BLaER1 treated with 17β-estradiol and CSF1 and Interleukin-3, amounts not matched to agents 10 nM and 100 nM (cell line): ENCODE data around the gene FLOT2.
A peak's percentile ranks its signal among the peaks of the same experiment; 100 is the strongest.

Experiments used
- H3K27ac ChIP-seq, 11 experiments: shearing (Covaris generic); formaldehyde crosslinking; 2 replicates each; pipeline ENCODE4 v1.8.1; 2022
- H3K27me3 ChIP-seq, 11 experiments: shearing (Covaris generic); formaldehyde crosslinking; 2 replicates each; pipeline ENCODE4 v1.8.1; 2022
- H3K36me3 ChIP-seq, 11 experiments: shearing (Covaris generic); formaldehyde crosslinking; 2 replicates each; pipeline ENCODE4 v1.8.1; 2022
- H3K4me1 ChIP-seq, 10 experiments: shearing (Covaris generic); formaldehyde crosslinking; 2 replicates each; pipeline ENCODE4 v1.8.1; 2022
- H3K4me2 ChIP-seq, 11 experiments: shearing (Covaris generic); formaldehyde crosslinking; 2 replicates each; pipeline ENCODE4 v1.8.1; 2022
- H3K4me3 ChIP-seq, 10 experiments: shearing (Covaris generic); formaldehyde crosslinking; 2 replicates each; pipeline ENCODE4 v1.8.1; 2022
- H3K9ac ChIP-seq, 11 experiments: shearing (Covaris generic); formaldehyde crosslinking; 2 replicates each; pipeline ENCODE4 v1.8.1; 2022
- H3K9me3 ChIP-seq, 11 experiments: shearing (Covaris generic); formaldehyde crosslinking; replicated peaks in 1 of 11; 2 replicates each; pipeline ENCODE4 v1.8.1; 2022
- H4K20me1 ChIP-seq, 11 experiments: shearing (Covaris generic); formaldehyde crosslinking; 2 replicates each; pipeline ENCODE4 v1.8.1; 2022
- Cebpa-rat ChIP-seq, 11 experiments: shearing (Covaris generic); IDR thresholded peaks; 2 replicates each; pipeline ENCODE4 v1.8.1; 2022

Gene FLOT2

DNA sequence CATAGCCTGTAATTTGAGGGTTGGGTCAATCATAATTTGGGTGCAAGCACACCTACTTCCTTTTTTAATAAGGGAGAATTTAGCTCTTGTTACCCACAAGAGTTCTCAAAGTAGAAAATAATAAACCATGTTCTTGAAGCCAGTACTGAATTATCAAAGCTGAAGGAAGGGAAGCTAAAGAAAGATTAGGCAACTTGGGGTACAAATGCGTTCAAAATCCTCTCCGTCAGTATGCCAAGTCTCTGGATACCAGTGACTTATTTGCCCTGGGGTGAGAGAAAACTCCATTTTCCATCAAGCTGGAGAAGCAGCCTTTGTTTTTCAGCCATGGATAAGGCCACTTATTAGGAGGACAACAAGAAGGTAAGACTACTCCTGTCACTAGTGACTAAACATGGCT lies 28.8 kb upstream of the FLOT2 start:
- peak overlapping the region; percentile 66 to 97 (median 86) for H3K4me2 ChIP-seq
- H3K9ac ChIP-seq: peak overlapping the region; percentile 37 to 78 (median 72)
- peaks cover 5 to 95% (median 22%) of the 10 kb centered on the region in 11 experiments; a peak in 19 of 22 replicates for H4K20me1 ChIP-seq
- TF ChIP-seq Cebpa-rat (IDR thresholded peaks at IDR 0.05): peak in 1 of 11 experiments; percentile 9; a peak in 3 of 22 replicates
- peaks cover 67 to 92% (median 86%) of the 10 kb centered on the region in 11 experiments for H3K36me3 ChIP-seq
- no peaks in the 10 kb centered on the region for H3K27me3 ChIP-seq
- peak overlapping the region in 7 of 10 experiments; percentile 16 to 60 (median 38); a peak in 8 of 20 replicates for H3K4me3 ChIP-seq
- H3K9me3 ChIP-seq: peaks cover 0 to 27% (median 14%) of the 10 kb centered on the region in 11 experiments; a peak in 19 of 22 replicates
- peak overlapping the region; percentile 56 to 92 (median 86) for H3K27ac ChIP-seq
- peaks cover 48 to 80% (median 67%) of the 10 kb centered on the region in 10 experiments for H3K4me1 ChIP-seq

- Histone ChIP-seq H4K20me1 (peaks cover 4 to 91% (median 18%) of the 10 kb centered on the region in 11 experiments; a peak in 19 of 22 replicates), H3K4me2 (peak overlapping the region; percentile 66 to 97 (median 86)), H3K27ac (peak overlapping the region; percentile 56 to 92 (median 86); a peak in 21 of 22 replicates), H3K4me1 (peaks cover 47 to 75% (median 63%) of the 10 kb centered on the region in 10 experiments), H3K36me3 (peaks cover 67 to 92% (median 86%) of the 10 kb centered on the region in 11 experiments), H3K4me3 (peak overlapping the region in 9 of 10 experiments; percentile 3 to 60 (median 38); a peak in 10 of 20 replicates), H3K9ac (peak overlapping the region; percentile 50 to 78 (median 72); a peak in 21 of 22 replicates), H3K27me3 (no peaks in the 10 kb centered on the region), H3K9me3 (peaks cover 0 to 27% (median 14%) of the 10 kb centered on the region in 11 experiments; a peak in 19 of 22 replicates)
- peak in 8 of 11 experiments; percentile 61 to 85 (median 82); a peak in 13 of 22 replicates for TF ChIP-seq Cebpa-rat (IDR thresholded peaks at IDR 0.05)
These were observed 28.4 kb upstream of the FLOT2 start for GRCh38 chr17:28925912-28926365.

GRCh38 chr17:28920201-28920600 lies 22.7 kb upstream of the FLOT2 start:
- Histone ChIP-seq H3K36me3 (peaks cover 92 to 100% (median 100%) of the 10 kb centered on the region in 11 experiments), H3K9ac (no peak overlapping the region; a peak in 2 of 22 replicates), H3K4me1 (peaks cover 2 to 55% (median 20%) of the 10 kb centered on the region in 10 experiments; a peak in 19 of 20 replicates), H3K9me3 (no peaks in the 10 kb centered on the region), H4K20me1 (peaks cover 11 to 80% (median 24%) of the 10 kb centered on the region in 11 experiments; a peak in 17 of 22 replicates), H3K4me2 (no peak overlapping the region), H3K27ac (peak overlapping the region in 2 of 11 experiments; percentile 4 to 29; a peak in 2 of 22 replicates), H3K27me3 (no peaks in the 10 kb centered on the region), H3K4me3 (no peak overlapping the region)
- no peak for TF ChIP-seq Cebpa-rat (IDR thresholded peaks at IDR 0.05)

- Histone ChIP-seq H3K9ac (peak overlapping the region in 3 of 11 experiments; percentile 17 to 70 (median 46); a peak in 5 of 22 replicates), H3K27ac (peak overlapping the region in 4 of 11 experiments; percentile 3 to 51 (median 29); a peak in 5 of 22 replicates), H3K4me3 (no peak overlapping the region), H3K27me3 (no peaks in the 10 kb centered on the region), H3K4me2 (peak overlapping the region in 2 of 11 experiments; percentile 49 to 69; a peak in 4 of 22 replicates), H3K4me1 (peaks cover 0 to 36% (median under 1%) of the 10 kb centered on the region in 10 experiments; a peak in 9 of 20 replicates), H3K9me3 (no peaks in the 10 kb centered on the region), H4K20me1 (peaks cover 11 to 72% (median 27%) of the 10 kb centered on the region in 11 experiments; a peak in 17 of 22 replicates), H3K36me3 (peaks cover 94 to 100% (median 100%) of the 10 kb centered on the region in 11 experiments)
- no peak for TF ChIP-seq Cebpa-rat (IDR thresholded peaks at IDR 0.05)
These were observed 20.8 kb upstream of the FLOT2 start for GRCh38 chr17:28918295-28918694.

GRCh38 chr17:28917465-28917864 lies 19.9 kb upstream of the FLOT2 start:
- Histone ChIP-seq H3K4me3 (no peak overlapping the region), H4K20me1 (peaks cover 11 to 72% (median 30%) of the 10 kb centered on the region in 11 experiments; a peak in 18 of 22 replicates), H3K36me3 (peaks cover 94 to 100% (median 100%) of the 10 kb centered on the region in 11 experiments), H3K9ac (peak overlapping the region in 6 of 11 experiments; percentile 1 to 70 (median 18); a peak in 6 of 22 replicates), H3K9me3 (no peaks in the 10 kb centered on the region), H3K27me3 (no peaks in the 10 kb centered on the region), H3K27ac (peak overlapping the region in 9 of 11 experiments; percentile 0 to 51 (median 14); a peak in 10 of 22 replicates), H3K4me1 (peaks cover 0 to 33% (median 0%) of the 10 kb centered on the region in 10 experiments; a peak in 7 of 20 replicates), H3K4me2 (peak overlapping the region in 2 of 11 experiments; percentile 49 to 69; a peak in 4 of 22 replicates)
- TF ChIP-seq Cebpa-rat (IDR thresholded peaks at IDR 0.05): no peak

DNA sequence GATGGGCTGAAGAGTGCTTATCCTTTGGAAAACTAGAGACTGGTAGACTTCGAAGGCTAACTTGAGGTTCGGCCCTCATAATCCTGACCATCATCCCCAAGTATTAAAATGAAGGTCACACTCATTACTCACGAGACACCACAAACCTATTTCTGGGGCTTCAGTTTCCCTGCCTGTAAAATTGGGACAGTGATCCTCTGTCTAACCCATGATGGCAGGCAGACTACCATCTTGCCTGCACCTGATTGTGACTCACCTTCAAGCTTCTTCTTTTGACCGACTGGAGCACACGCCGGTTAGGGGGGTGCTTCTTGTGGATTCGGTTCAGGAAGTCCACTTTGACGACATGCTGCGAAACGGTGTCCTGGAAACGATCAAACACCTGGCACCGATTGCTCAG lies 19.5 kb upstream of the FLOT2 start:
- no peaks in the 10 kb centered on the region for H3K27me3 ChIP-seq
- H3K4me2 ChIP-seq: peak overlapping the region in 1 of 11 experiments; percentile 69; a peak in 2 of 22 replicates
- H3K36me3 ChIP-seq: peaks cover 95 to 100% (median 100%) of the 10 kb centered on the region in 11 experiments
- TF ChIP-seq Cebpa-rat (IDR thresholded peaks at IDR 0.05): no peak
- H3K4me1 ChIP-seq: peaks cover 0 to 33% (median 0%) of the 10 kb centered on the region in 10 experiments; a peak in 7 of 20 replicates
- H3K27ac ChIP-seq: peak overlapping the region in 5 of 11 experiments; percentile 0 to 51 (median 33); a peak in 6 of 22 replicates
- peak overlapping the region in 5 of 11 experiments; percentile 4 to 70 (median 20); a peak in 5 of 22 replicates for H3K9ac ChIP-seq
- no peak overlapping the region for H3K4me3 ChIP-seq
- no peaks in the 10 kb centered on the region for H3K9me3 ChIP-seq
- H4K20me1 ChIP-seq: peaks cover 11 to 73% (median 34%) of the 10 kb centered on the region in 11 experiments; a peak in 18 of 22 replicates

GRCh38 chr17:28916302-28916934 lies 18.9 kb upstream of the FLOT2 start:
- Histone ChIP-seq H3K36me3 (peaks cover 95 to 100% (median 100%) of the 10 kb centered on the region in 11 experiments), H3K9me3 (no peaks in the 10 kb centered on the region), H3K27me3 (no peaks in the 10 kb centered on the region), H3K4me1 (peaks cover 0 to 33% (median 0%) of the 10 kb centered on the region in 10 experiments; a peak in 7 of 20 replicates), H3K27ac (peak overlapping the region in 1 of 11 experiments; percentile 0; a peak in 2 of 22 replicates), H3K4me2 (no peak overlapping the region), H3K4me3 (no peak overlapping the region), H3K9ac (no peak overlapping the region), H4K20me1 (peaks cover 11 to 79% (median 39%) of the 10 kb centered on the region in 11 experiments; a peak in 18 of 22 replicates)
- TF ChIP-seq Cebpa-rat (IDR thresholded peaks at IDR 0.05): no peak

DNA sequence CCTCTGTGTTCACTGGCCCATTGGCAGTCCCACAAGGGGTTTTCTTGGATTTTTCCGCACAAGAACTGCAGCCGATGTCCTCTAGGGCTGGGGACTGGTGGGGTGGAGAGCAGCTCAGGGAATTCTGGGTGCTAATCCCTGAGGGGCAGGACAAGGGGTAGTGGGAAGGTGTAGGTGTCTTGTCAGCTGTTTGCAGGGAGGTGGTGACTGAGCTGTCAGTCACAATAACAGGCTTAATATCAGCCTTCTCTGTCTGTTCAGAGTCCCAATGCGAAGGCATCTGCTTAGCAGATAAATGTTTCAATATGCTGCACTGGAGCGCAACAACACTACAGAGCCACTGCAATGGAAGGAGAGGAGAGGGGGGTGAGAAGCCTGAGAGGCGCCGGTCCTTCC lies 15.4 kb upstream of the FLOT2 start:
- Histone ChIP-seq H3K9ac (no peak overlapping the region), H3K4me1 (peaks cover 0 to 16% (median 0%) of the 10 kb centered on the region in 10 experiments; a peak in 5 of 20 replicates), H3K9me3 (no peaks in the 10 kb centered on the region), H3K4me2 (no peak overlapping the region), H3K36me3 (peaks cover 99 to 100% (median 100%) of the 10 kb centered on the region in 11 experiments), H3K27ac (no peak overlapping the region), H4K20me1 (peaks cover 11 to 84% (median 46%) of the 10 kb centered on the region in 11 experiments; a peak in 18 of 22 replicates), H3K4me3 (no peak overlapping the region), H3K27me3 (no peaks in the 10 kb centered on the region)
- TF ChIP-seq Cebpa-rat (IDR thresholded peaks at IDR 0.05): no peak
